Body of pancreas (tissue), 4 donors: ENCODE data around the gene WDR82.

Source experiments
- CTCF ChIP-seq, 7 experiments: fragments of 450-650 bp in 4 of 7; fragments of 200-600 bp in 3 of 7; sonication (generic) in 3 of 7; IDR thresholded peaks; one replicate each; pipeline ENCODE4 v1.5.1; 2016 to 2019; ENCODE audit warnings: antibody characterized with exemption in 7 of 7
- POLR2A ChIP-seq, 3 donors: fragments of 450-650 bp; IDR thresholded peaks; one replicate each; pipeline ENCODE4 v1.6.1; 2016; ENCODE audit warnings: antibody characterized with exemption in 3 of 3, mild to moderate bottlenecking in 2 of 3

DNA sequence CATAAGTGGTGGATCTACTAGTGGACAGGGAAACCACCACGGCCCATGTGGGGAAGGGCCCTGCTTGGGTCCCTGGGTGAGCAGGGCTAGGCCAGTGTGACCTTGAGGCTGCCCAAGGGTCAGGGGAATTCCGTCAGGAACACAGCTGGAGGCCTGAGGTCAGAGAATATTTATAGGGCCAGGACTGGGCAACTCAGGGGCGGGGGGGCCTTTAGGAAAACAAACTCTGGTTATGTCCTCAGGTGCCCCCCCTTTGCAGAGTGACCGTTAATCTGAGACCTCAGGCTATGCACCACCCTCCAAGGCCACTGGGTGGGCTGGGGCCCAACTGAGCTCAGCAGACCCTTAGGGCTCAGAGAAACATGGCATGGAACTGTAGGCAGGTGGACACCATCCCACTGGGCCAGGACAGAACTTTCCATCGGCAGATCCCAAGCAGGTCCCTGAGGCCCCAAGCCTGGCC, 42.0 kb downstream of the WDR82 start:
- TF ChIP-seq CTCF (IDR thresholded peaks at IDR 0.05) (no peak), POLR2A (IDR thresholded peaks at IDR 0.05) (no peak)
